Type B pancreatic cell (in vitro differentiated cells): ENCODE measurements around the gene MAEA. TPM values are rescaled to one million over a fixed set of nuclear protein-coding genes. Genes with fewer than 3 reads are reported as not detected.

Experiments used
- DNase-seq: peaks from one replicate; pipeline ENCODE4 v3.0.0; 2021; ENCODE audit warnings: mixed read lengths; ENCODE audit not compliant: unreplicated experiment; ENCODE audit errors: extremely low spot score
- H3K27ac Mint-ChIP-seq: 2 replicates; pipeline ENCODE4 v1.8.0; 2021; ENCODE audit warnings: mild to moderate bottlenecking, mixed read lengths
- H3K27me3 Mint-ChIP-seq: 2 replicates; pipeline ENCODE4 v1.8.0; 2021; ENCODE audit warnings: mixed read lengths
- H3K36me3 Mint-ChIP-seq: 2 replicates; pipeline ENCODE4 v1.8.0; 2021; ENCODE audit warnings: mixed read lengths
- H3K4me1 Mint-ChIP-seq: one replicate; pipeline ENCODE4 v1.8.0; 2021; ENCODE audit warnings: mixed read lengths; ENCODE audit not compliant: unreplicated experiment
- H3K4me3 Mint-ChIP-seq: 2 replicates; pipeline ENCODE4 v1.8.0; 2021; ENCODE audit warnings: mild to moderate bottlenecking, mixed read lengths
- H3K9me3 Mint-ChIP-seq: 2 replicates; pipeline ENCODE4 v1.8.0; 2021; ENCODE audit warnings: mixed read lengths
- total RNA-seq: library from RNA; stranded (reverse); gene quantifications from 2 replicates; pipeline ENCODE4 v1.2.1, GENCODE V29; 2021; ENCODE audit warnings: low replicate concordance
- TF ChIP-seq, protein P1 (sequence below): fragments of 200-600 bp; sonication (generic); conservative IDR thresholded peaks from 2 replicates; pipeline ENCODE4 v1.5.0; 2021; ENCODE audit warnings: antibody characterized with exemption, mild to moderate bottlenecking

The MAEA gene
- total RNA-seq, 1 donor from 2014 or later = 81.5 TPM

DNA sequence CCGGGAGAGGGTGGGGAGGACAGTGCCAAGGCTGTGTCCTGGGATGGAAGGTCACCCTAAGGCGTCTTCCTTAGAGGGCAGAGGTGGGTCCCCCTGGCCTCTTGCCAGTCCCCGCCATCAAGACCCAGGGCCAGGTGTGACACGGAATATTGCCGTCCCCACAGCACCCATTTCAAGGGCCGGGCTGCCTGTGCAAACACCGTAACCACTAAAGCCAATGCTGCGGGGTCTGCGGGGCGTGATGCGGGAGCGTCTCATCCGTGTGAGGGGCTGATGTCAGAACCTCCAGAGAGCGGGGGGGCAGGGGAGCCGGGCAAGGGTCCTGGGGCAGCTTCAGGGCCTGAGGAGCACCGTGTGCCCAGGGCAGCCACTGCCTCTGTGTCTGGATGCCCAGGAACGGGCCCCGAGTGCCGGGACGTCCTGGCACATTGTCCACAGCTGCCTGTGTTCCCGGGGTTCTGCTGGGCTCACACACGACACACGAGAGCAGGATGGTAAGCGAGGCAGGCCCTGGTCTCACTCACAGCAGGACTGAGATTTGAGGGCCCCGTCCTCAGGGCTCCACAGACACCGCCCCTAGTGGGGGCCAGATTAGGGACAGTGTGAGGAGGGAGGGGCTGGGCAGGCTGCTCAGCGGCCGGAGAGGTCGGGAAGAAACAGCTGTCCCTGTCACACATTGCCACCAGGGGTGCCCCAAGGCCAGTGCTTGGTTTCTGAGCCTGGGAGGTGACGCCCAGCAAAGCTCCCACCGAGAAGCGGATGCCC is 87.3 kb downstream of the MAEA start:
- Mint-ChIP-seq H3K36me3 (peaks cover 14% of the 10 kb centered on the region), H3K4me3 (no peak overlapping the region), H3K9me3 (no peaks in the 10 kb centered on the region), H3K27ac (no peak overlapping the region), H3K27me3 (no peaks in the 10 kb centered on the region), H3K4me1 (no peaks in the 10 kb centered on the region)
- no peak for DNase-seq
- TF ChIP-seq, protein P1, sequence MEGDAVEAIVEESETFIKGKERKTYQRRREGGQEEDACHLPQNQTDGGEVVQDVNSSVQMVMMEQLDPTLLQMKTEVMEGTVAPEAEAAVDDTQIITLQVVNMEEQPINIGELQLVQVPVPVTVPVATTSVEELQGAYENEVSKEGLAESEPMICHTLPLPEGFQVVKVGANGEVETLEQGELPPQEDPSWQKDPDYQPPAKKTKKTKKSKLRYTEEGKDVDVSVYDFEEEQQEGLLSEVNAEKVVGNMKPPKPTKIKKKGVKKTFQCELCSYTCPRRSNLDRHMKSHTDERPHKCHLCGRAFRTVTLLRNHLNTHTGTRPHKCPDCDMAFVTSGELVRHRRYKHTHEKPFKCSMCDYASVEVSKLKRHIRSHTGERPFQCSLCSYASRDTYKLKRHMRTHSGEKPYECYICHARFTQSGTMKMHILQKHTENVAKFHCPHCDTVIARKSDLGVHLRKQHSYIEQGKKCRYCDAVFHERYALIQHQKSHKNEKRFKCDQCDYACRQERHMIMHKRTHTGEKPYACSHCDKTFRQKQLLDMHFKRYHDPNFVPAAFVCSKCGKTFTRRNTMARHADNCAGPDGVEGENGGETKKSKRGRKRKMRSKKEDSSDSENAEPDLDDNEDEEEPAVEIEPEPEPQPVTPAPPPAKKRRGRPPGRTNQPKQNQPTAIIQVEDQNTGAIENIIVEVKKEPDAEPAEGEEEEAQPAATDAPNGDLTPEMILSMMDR = peak; percentile 27

DNA sequence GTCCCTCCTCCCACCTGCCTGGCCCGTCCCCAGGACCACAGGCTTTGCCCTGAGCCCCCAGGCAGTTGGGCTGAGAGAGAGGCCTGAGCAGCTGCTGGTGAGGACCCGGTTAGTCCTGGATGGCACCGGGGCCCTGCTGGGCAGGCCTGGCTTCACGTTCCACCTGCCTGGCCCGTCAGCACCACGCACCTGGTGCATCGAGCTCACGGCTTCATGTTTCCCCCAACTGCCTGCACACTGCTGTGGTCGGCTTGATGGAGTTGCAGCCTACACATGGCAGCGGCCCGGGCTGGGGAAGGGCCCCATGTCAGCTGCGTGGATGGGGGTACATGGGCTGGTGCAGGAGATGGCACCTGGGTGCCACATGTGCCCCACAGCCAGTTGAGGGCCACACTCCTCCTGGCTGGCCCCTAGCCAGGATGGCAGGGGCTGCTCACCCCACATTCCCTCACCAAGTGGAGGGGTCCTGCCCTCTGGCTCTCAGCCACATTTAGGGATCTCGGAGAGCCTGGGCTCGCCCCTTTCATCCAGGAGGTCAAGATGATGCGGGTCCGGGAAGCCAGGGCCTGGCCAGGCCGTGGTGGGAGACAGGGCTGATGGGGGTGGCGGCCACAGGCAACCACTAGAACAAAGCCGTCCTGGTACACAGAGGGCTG is 88.0 kb downstream of the MAEA start:
- Mint-ChIP-seq H3K36me3 (peaks cover 10% of the 10 kb centered on the region), H3K27me3 (no peaks in the 10 kb centered on the region), H3K4me1 (no peaks in the 10 kb centered on the region), H3K4me3 (no peak overlapping the region), H3K27ac (no peak overlapping the region), H3K9me3 (no peaks in the 10 kb centered on the region)
- no peak for DNase-seq
- TF ChIP-seq, protein P1 = no peak

DNA sequence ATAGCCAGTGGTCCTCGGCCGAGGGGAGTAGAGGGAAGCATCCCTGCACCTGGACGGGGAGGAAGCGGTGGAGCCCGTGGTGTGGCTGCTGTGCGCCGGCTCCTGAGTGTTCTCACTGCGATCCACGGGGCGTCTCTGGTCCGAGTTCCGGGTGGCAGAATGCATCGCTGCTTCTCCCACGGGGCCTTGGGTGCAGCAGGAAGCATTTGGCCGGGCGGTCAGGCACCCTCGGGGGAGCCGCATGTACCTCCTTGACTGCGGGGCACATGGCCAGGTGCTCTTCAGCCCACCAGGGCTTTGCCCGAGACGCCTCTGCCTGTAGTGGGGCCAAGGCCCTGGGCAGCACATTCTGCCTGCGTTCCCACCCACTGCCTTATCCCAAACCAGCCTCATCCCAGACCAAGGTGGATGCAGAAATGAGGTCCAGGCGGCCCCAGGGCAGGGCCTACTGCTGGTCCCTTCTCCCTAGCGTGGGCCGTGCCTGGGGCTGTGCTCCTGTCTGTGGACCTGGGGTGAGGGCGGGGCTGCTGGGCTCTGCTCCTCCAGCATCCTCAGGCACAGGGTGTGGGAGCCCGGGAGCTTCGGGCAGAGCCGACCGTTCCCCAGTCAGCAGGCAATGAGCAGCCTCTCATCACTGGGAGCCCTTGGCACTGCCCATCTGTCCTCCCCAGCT is 89.0 kb downstream of the MAEA start:
- Mint-ChIP-seq H3K9me3 (no peaks in the 10 kb centered on the region), H3K4me1 (no peaks in the 10 kb centered on the region), H3K36me3 (peaks cover 4% of the 10 kb centered on the region), H3K27ac (no peak overlapping the region), H3K4me3 (no peak overlapping the region), H3K27me3 (no peaks in the 10 kb centered on the region)
- TF ChIP-seq, protein P1 = no peak
- DNase-seq = no peak

DNA sequence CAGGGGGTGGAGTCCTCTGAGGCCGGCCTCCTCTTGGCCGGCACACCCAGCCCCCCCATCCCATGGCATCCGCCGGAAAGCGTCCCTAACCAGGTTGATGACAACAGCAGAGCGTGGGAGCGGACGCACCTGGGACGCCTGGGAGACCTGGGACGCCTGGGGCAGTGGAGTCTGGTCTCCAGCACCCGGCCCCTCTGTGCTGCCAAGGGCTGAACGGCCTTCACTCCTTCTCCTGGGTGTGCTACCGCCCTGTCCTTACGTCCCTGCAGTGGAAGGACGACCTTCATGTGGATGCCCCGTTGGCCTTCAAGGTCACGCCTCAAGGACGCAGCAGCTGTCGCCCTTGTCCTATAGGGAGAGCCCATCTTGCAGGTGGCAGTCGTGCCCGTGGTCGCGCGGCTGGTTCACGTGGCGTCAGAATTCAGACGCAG is 89.7 kb downstream of the MAEA start:
- TF ChIP-seq, protein P1 = no peak
- no peaks in the 10 kb centered on the region for H3K9me3 Mint-ChIP-seq
- DNase-seq = no peak
- H3K4me3 Mint-ChIP-seq = no peak overlapping the region
- no peaks in the 10 kb centered on the region for H3K27me3 Mint-ChIP-seq
- H3K36me3 Mint-ChIP-seq = no peaks in the 10 kb centered on the region
- H3K4me1 Mint-ChIP-seq = no peaks in the 10 kb centered on the region
- no peak overlapping the region for H3K27ac Mint-ChIP-seq

DNA sequence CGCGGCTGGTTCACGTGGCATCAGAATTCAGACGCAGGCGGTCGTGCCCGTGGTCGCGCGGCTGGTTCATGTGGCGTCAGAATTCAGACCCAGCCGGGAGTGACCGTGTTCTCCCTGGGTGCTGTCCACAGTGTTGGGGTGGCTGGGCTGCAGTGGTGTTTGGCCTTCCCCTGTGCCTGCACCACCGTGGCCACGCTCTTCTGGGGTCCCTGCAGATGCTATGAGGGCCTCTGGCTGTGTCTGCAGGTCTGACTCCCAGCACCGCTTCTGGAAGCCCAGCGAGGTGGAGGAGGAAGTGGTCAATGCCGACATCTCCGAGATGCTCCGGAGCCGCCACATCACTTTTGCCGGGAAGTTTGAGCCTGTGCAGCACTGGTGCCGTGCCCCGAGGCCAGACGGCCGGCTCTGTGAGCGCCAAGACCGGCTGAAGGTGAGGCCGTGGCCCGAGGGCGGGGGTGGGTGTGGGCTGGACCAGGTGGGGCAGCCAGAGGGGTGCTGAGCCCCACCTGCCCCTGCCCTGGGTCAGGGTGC is 90.2 kb downstream of the MAEA start:
- no peak for DNase-seq
- Mint-ChIP-seq H3K4me1 (no peaks in the 10 kb centered on the region), H3K9me3 (no peaks in the 10 kb centered on the region), H3K27ac (no peak overlapping the region), H3K36me3 (no peaks in the 10 kb centered on the region), H3K27me3 (no peaks in the 10 kb centered on the region), H3K4me3 (no peak overlapping the region)
- TF ChIP-seq, protein P1 = no peak
